ENCODE results near the gene NOB1.
A peak's percentile ranks its signal among the peaks of the same experiment; 100 is the strongest.
"Not testable (repeated sequence)": the region's sequence is repeated elsewhere in the genome, so short reads cannot be mapped to it uniquely, and the experiment has no call there.

NOB1 gene

GRCh38 chr16:69754469-69755310 lies at the start of gene NOB1:
Gene NOB1, minus strand, starts transcription at chr16:69754926. Its CDS starts 16 bp downstream, at chr16:69754910.
- peak; percentile 94 to 95 for DNase-seq (ENCODE audit: low read depth in 1 of 2, low spot score in 1 of 2)

GRCh38 chr16:69804297-69804696 lies 49.6 kb upstream of the NOB1 start:
- no peak for DNase-seq (ENCODE audit: low read depth in 1 of 2, low spot score in 1 of 2)

GRCh38 chr16:69799611-69800031 lies 44.9 kb upstream of the NOB1 start:
- no peak for DNase-seq (ENCODE audit: low read depth in 1 of 2, low spot score in 1 of 2)

- no peak for DNase-seq (ENCODE audit: low read depth in 1 of 2, low spot score in 1 of 2)
Measured at GRCh38 chr16:69798466-69798865, 43.7 kb upstream of the NOB1 start.

GRCh38 chr16:69796285-69797118 lies 41.8 kb upstream of the NOB1 start:
- DNase-seq (ENCODE audit: low read depth in 1 of 2, low spot score in 1 of 2), result no peak

- DNase-seq (ENCODE audit: low read depth in 1 of 2, low spot score in 1 of 2), result no peak
Measured at GRCh38 chr16:69794486-69794885, 39.8 kb upstream of the NOB1 start.

GRCh38 chr16:69793526-69793925 lies 38.8 kb upstream of the NOB1 start:
- DNase-seq (ENCODE audit: low read depth in 1 of 2, low spot score in 1 of 2), result no peak

GRCh38 chr16:69791391-69791847 lies 36.7 kb upstream of the NOB1 start:
- DNase-seq (ENCODE audit: low read depth in 1 of 2, low spot score in 1 of 2), result not testable (repeated sequence)

- no peak for DNase-seq (ENCODE audit: low read depth in 1 of 2, low spot score in 1 of 2)
Measured at GRCh38 chr16:69787883-69788282, 33.2 kb upstream of the NOB1 start.

GRCh38 chr16:69784586-69784985 lies 29.9 kb upstream of the NOB1 start:
- no peak for DNase-seq (ENCODE audit: low read depth in 1 of 2, low spot score in 1 of 2)

GRCh38 chr16:69781118-69781517 lies 26.4 kb upstream of the NOB1 start:
- DNase-seq (ENCODE audit: low read depth in 1 of 2, low spot score in 1 of 2), result no peak

GRCh38 chr16:69779724-69780123 lies 25.0 kb upstream of the NOB1 start:
- DNase-seq (ENCODE audit: low read depth in 1 of 2, low spot score in 1 of 2), result no peak

- no peak for DNase-seq (ENCODE audit: low read depth in 1 of 2, low spot score in 1 of 2)
Measured at GRCh38 chr16:69775563-69775962, 20.8 kb upstream of the NOB1 start.

- no peak for DNase-seq (ENCODE audit: low read depth in 1 of 2, low spot score in 1 of 2)
Measured at GRCh38 chr16:69773260-69773947, 18.7 kb upstream of the NOB1 start.

- no peak for DNase-seq (ENCODE audit: low read depth in 1 of 2, low spot score in 1 of 2)
Measured at GRCh38 chr16:69771651-69771967, 16.9 kb upstream of the NOB1 start.

- DNase-seq (ENCODE audit: low read depth in 1 of 2, low spot score in 1 of 2), result no peak
Measured at GRCh38 chr16:69769404-69769803, 14.7 kb upstream of the NOB1 start.

GRCh38 chr16:69768666-69769065 lies 13.9 kb upstream of the NOB1 start:
- no peak for DNase-seq (ENCODE audit: low read depth in 1 of 2, low spot score in 1 of 2)

- DNase-seq (ENCODE audit: low read depth in 1 of 2, low spot score in 1 of 2), result no peak
Measured at GRCh38 chr16:69767459-69768229, 12.9 kb upstream of the NOB1 start.

- DNase-seq (ENCODE audit: low read depth in 1 of 2, low spot score in 1 of 2), result no peak
Measured at GRCh38 chr16:69763599-69763942, 8.8 kb upstream of the NOB1 start.

GRCh38 chr16:69762814-69763598 lies 8.3 kb upstream of the NOB1 start:
- no peak for DNase-seq (ENCODE audit: low read depth in 1 of 2, low spot score in 1 of 2)

Measured in stimulated activated CD4-positive, alpha-beta T cell treated with anti-CD3 and anti-CD28 coated beads, Interleukin-15, amount 100 ng/mL, for 1 hour (primary cell).